DND-41 (cell line): ENCODE measurements around the gene ACO2.

ENCODE experiments used
- EZH2 ChIP-seq: IDR thresholded peaks from 3 replicates; pipeline ENCODE4 v1.6.1; 2012; ENCODE audit warnings: borderline replicate concordance, low read depth, mild to moderate bottlenecking, moderate library complexity, low read length, inconsistent platforms; ENCODE audit not compliant: severe bottlenecking
- TF ChIP-seq, protein P1 (sequence below): IDR thresholded peaks from 2 replicates; pipeline ENCODE4 v1.5.1; 2012; ENCODE audit warnings: borderline replicate concordance, low read length, moderate library complexity, mild to moderate bottlenecking; ENCODE audit not compliant: poor library complexity, severe bottlenecking; ENCODE audit errors: extremely low read depth

GRCh38 chr22:41504816-41505215 lies 35.9 kb downstream of the ACO2 start:
- TF ChIP-seq, protein P1, sequence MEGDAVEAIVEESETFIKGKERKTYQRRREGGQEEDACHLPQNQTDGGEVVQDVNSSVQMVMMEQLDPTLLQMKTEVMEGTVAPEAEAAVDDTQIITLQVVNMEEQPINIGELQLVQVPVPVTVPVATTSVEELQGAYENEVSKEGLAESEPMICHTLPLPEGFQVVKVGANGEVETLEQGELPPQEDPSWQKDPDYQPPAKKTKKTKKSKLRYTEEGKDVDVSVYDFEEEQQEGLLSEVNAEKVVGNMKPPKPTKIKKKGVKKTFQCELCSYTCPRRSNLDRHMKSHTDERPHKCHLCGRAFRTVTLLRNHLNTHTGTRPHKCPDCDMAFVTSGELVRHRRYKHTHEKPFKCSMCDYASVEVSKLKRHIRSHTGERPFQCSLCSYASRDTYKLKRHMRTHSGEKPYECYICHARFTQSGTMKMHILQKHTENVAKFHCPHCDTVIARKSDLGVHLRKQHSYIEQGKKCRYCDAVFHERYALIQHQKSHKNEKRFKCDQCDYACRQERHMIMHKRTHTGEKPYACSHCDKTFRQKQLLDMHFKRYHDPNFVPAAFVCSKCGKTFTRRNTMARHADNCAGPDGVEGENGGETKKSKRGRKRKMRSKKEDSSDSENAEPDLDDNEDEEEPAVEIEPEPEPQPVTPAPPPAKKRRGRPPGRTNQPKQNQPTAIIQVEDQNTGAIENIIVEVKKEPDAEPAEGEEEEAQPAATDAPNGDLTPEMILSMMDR, result no peak
- TF ChIP-seq EZH2, result no peak
